GM18498 (cell line): Measurements from ENCODE around the gene SORCS1.
"Not testable (repeated sequence)": the region's sequence is repeated elsewhere in the genome, so short reads cannot be mapped to it uniquely, and the experiment has no call there.

Experiments
- ATAC-seq: cut with Tn5 transposase; IDR thresholded peaks from one replicate; pipeline ENCODE4 v1.9.1; 2021; ENCODE audit warnings: mild to moderate bottlenecking, moderate library complexity; ENCODE audit not compliant: unreplicated experiment

Gene SORCS1

GRCh38 chr10:106952033-106952432, 212.5 kb downstream of the SORCS1 start:
- ATAC-seq: no peak

GRCh38 chr10:106949680-106950478, 214.6 kb downstream of the SORCS1 start:
- no peak for ATAC-seq

GRCh38 chr10:106947643-106948042, 216.9 kb downstream of the SORCS1 start:
- ATAC-seq: no peak

- ATAC-seq: no peak
These were observed 222.4 kb downstream of the SORCS1 start for GRCh38 chr10:106942035-106942662.

- ATAC-seq: no peak
These were observed 223.0 kb downstream of the SORCS1 start for GRCh38 chr10:106941297-106942034.

- ATAC-seq: no peak
These were observed 226.0 kb downstream of the SORCS1 start for GRCh38 chr10:106938513-106938912.

- ATAC-seq: peak; percentile 72
These were observed 228.5 kb downstream of the SORCS1 start for GRCh38 chr10:106935978-106936451.

GRCh38 chr10:106931853-106932249, 232.7 kb downstream of the SORCS1 start:
- ATAC-seq: no peak

GRCh38 chr10:106931159-106931852, 233.2 kb downstream of the SORCS1 start:
- peak; percentile 68 for ATAC-seq

- ATAC-seq: no peak
These were observed 233.8 kb downstream of the SORCS1 start for GRCh38 chr10:106930751-106931150.

- ATAC-seq: no peak
These were observed 235.1 kb downstream of the SORCS1 start for GRCh38 chr10:106929291-106929895.

GRCh38 chr10:106928151-106928550, 236.4 kb downstream of the SORCS1 start:
- not testable (repeated sequence) for ATAC-seq

GRCh38 chr10:106925191-106925590, 239.3 kb downstream of the SORCS1 start:
- no peak for ATAC-seq

GRCh38 chr10:106920538-106920937, 244.0 kb downstream of the SORCS1 start:
- ATAC-seq: peak; percentile 16

- ATAC-seq: peak; percentile 71
These were observed 244.6 kb downstream of the SORCS1 start for GRCh38 chr10:106919871-106920282.

- ATAC-seq: no peak
These were observed 247.0 kb downstream of the SORCS1 start for GRCh38 chr10:106917452-106918055.

GRCh38 chr10:106914016-106914415, 250.5 kb downstream of the SORCS1 start:
- no peak for ATAC-seq

- no peak for ATAC-seq
These were observed 251.2 kb downstream of the SORCS1 start for GRCh38 chr10:106913348-106913747.

- ATAC-seq: no peak
These were observed 253.4 kb downstream of the SORCS1 start for GRCh38 chr10:106911096-106911495.

GRCh38 chr10:106910666-106911065, 253.8 kb downstream of the SORCS1 start:
- no peak for ATAC-seq
